Esophagus squamous epithelium (tissue), 5 donors: ENCODE measurements around the gene YIF1A. TPM values are rescaled to one million over a fixed set of nuclear protein-coding genes. Genes with fewer than 3 reads are reported as not detected.

Experiments used
- DNase-seq: peaks from one replicate; lab custom pipeline; 2025; lab: John Stamatoyannopoulos, UW
- H3K27ac ChIP-seq, 4 donors: fragments of 200-600 bp; sonication (generic); one replicate each; pipeline ENCODE4 v1.5.1; 2016 to 2019; ENCODE audit warnings: mild to moderate bottlenecking in 1 of 4
- H3K27me3 ChIP-seq, 4 donors: fragments of 200-600 bp; sonication (generic); 1 replicate in 3 of 4; 2 replicates in 1 of 4; pipeline versions ENCODE4 v1.5.1 to v1.6.0; 2017 to 2021; ENCODE audit warnings: antibody characterized with exemption in 1 of 4
- H3K36me3 ChIP-seq, 3 donors: fragments of 200-600 bp; sonication (generic); one replicate each; pipeline ENCODE4 v1.5.1; 2016 to 2019
- H3K4me1 ChIP-seq, 3 donors: fragments of 200-600 bp; sonication (generic); one replicate each; pipeline ENCODE4 v1.5.1; 2017 to 2019
- H3K4me3 ChIP-seq, 4 donors: fragments of 200-600 bp; sonication (generic); 1 replicate in 3 of 4; 2 replicates in 1 of 4; pipeline ENCODE4 v1.5.1; 2016 to 2019; ENCODE audit warnings: mild to moderate bottlenecking in 2 of 4, moderate library complexity in 1 of 4
- H3K9me3 ChIP-seq, 3 donors: fragments of 200-600 bp; sonication (generic); one replicate each; pipeline ENCODE4 v1.5.1; 2016 to 2019
- CTCF ChIP-seq, 6 experiments: fragments of 450-650 bp in 4 of 6; fragments of 200-600 bp in 2 of 6; sonication (generic) in 2 of 6; IDR thresholded peaks; one replicate each; pipeline ENCODE4 v1.5.1; 2016 to 2019; ENCODE audit warnings: antibody characterized with exemption in 6 of 6, mild to moderate bottlenecking in 4 of 6, moderate library complexity in 4 of 6
- POLR2A ChIP-seq, 4 donors: fragments of 450-650 bp; IDR thresholded peaks; one replicate each; pipeline ENCODE4 v1.6.1; 2017; ENCODE audit warnings: antibody characterized with exemption in 4 of 4, mild to moderate bottlenecking in 4 of 4, moderate library complexity in 3 of 4
- whole genome bisulfite sequencing, 2 donors: methylation state at CpG; one replicate each; pipeline ENCODE4 v1.1.5; 2018; 5-methylcytosine and 5-hydroxymethylcytosine counted together
- intact Hi-C: fragments of 100-400 bp; cut with DNase I; formaldehyde crosslinking; loops from one replicate; pipeline ENCODE4 v1.15.0; 2022
- total RNA-seq, 4 donors: library from RNA; depleted of rRNA; stranded (reverse); fragments of >200 nt; gene quantifications; one replicate each; pipeline ENCODE4 v1.1.0, GENCODE V29; 2016
- donor health status: DM: yes; HTN: yes; CAD: no.

The YIF1A gene
- total RNA-seq, 4 donors from 2014 or later: 51.9 to 71.9 (median 63.8) TPM

DNA sequence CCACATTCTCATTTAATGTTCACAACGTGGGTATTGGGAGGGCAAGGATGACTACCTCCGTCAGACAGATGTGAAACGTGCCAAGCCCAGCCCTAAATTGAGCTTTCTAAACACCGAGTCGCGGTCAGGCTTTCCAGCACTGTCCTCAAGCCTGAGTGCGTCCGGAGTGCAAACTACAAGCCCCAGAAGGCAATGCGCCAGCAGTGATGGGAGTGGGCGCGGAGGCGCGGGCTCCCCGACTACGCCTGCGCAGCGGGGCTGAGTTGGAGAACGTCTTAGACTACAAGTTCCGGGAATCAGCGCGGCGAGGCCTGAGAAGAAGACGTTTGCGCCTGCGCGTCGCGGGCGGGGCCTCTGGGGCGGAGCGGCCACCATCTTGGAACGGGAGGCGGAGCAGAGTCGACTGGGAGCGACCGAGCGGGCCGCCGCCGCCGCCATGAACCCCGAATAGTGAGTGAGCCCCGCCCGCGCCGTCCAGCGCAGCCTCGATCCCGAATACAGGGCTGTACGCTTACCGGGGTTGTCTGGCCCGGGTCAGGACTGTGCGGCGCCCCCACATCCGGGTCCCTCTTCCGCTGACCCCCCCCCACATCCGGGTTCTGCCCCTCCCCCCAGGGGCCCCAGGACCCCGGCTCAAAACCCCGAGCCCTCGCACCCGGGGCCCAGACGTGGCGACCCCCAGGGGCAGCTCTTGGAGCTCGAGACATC lies 20.5 kb downstream of the YIF1A start, which contains the start of gene RAB1B:
Gene RAB1B, plus strand, starts transcription at position 396 of the 708 bp plus-strand sequence. Its CDS starts 41 bp downstream, at position 437.
- Histone ChIP-seq H3K27me3 (no peaks in the 10 kb centered on the region), H3K36me3 (peaks cover 11 to 63% (median 16%) of the 10 kb centered on the region in 3 donors), H3K9me3 (no peaks in the 10 kb centered on the region), H3K4me1 (peaks cover 9 to 70% (median 17%) of the 10 kb centered on the region in 3 donors), H3K27ac (peak within 1 kb of the TSS; percentile 89 to 99 (median 97)), H3K4me3 (peak within 1 kb of the TSS; percentile 84 to 97 (median 90))
- peak; percentile 95 for DNase-seq
- WGBS, 2 donors: 0 to 2% methylated on average over 3 to 11 of the region's 64 CpGs
- intact Hi-C loops: no loop called here
- TF ChIP-seq CTCF (IDR thresholded peaks at IDR 0.05) (peak in 2 of 6 experiments; percentile 2 to 27), POLR2A (IDR thresholded peaks at IDR 0.05) (peak in 3 of 4 donors; percentile 19 to 80 (median 67))

DNA sequence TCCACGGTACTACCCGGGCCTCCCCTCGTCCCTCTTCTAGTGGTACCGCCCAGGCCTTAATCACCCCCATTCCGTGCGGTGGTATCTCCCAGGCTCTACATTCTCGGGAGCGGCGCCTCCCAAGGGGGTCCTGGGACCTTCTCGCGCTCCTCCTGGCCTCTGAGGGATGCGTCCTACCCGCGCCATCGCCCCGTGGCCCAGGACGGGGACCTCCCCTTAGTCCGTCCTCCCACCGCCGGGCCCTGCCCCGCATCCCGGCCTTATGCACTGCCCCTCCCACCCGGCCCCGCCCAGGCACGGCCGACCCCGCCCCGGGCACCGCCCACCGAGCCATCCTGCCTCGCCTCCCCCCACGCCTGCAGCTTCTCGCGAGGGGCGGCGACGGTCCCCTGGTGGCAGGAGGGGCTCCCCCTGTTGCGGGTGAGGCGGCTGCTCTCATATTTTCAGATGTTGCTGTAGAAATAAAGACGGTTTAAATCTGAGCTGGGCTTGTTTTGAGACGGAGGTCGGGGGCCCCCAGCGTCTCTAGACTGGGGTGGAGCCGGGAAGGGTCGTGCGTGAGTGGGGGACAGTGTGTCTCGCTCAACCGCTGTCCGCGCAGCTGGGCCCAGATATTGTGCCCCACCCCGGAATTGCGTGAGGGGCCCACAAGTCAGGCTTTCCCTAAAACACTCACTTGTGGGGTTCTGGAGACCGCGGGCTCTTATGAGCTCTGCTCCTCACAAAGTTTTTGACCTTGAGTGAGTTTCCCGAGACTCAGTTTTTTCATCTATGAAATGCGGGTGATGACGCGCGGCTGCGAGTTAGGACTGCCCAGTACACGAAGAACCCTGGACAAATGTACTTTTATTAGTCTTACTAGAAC lies 21.3 kb downstream of the YIF1A start:
- Histone ChIP-seq H3K27ac (peak overlapping the region; percentile 89 to 99 (median 97)), H3K4me1 (peaks cover 9 to 64% (median 17%) of the 10 kb centered on the region in 3 donors), H3K27me3 (no peaks in the 10 kb centered on the region), H3K4me3 (peak overlapping the region; percentile 84 to 97 (median 90)), H3K36me3 (peaks cover 6 to 63% (median 10%) of the 10 kb centered on the region in 3 donors), H3K9me3 (no peaks in the 10 kb centered on the region)
- 0 to 1% methylated on average over 19 to 28 of the region's 61 CpGs for WGBS, 2 donors
- peak; percentile 48 for DNase-seq
- intact Hi-C loops: no loop called here
- TF ChIP-seq CTCF (IDR thresholded peaks at IDR 0.05): peak in 2 of 6 experiments; percentile 24 to 29
- TF ChIP-seq POLR2A (IDR thresholded peaks at IDR 0.05): peak in 2 of 4 donors; percentile 34 to 64

DNA sequence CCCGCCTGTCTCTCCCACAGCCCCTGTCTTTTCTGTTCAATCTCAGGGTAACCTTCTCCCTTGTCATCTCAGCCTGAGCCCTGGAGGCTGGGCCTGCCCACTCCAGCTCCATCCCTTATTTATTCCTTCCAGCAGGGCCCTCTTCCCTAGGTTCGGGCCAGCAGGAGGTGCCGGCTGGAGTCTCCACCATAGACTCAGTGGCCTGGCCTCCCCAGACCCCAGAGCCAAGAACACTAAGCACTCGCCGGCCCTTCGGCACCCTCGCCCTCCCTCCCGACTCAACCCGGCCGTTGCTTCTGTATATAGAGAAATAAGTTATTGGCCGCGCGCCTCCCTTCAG lies 21.9 kb downstream of the YIF1A start:
- Histone ChIP-seq H3K27ac (peak overlapping the region; percentile 89 to 99 (median 97)), H3K36me3 (peaks cover 6 to 63% (median 10%) of the 10 kb centered on the region in 3 donors), H3K27me3 (no peaks in the 10 kb centered on the region), H3K4me3 (peak overlapping the region; percentile 84 to 97 (median 90)), H3K4me1 (peaks cover 9 to 59% (median 17%) of the 10 kb centered on the region in 3 donors), H3K9me3 (no peaks in the 10 kb centered on the region)
- WGBS, 2 donors: 12 to 16% methylated on average over 11 to 12 of the region's 13 CpGs
- no peak for TF ChIP-seq POLR2A (IDR thresholded peaks at IDR 0.05)
- TF ChIP-seq CTCF (IDR thresholded peaks at IDR 0.05): no peak
- intact Hi-C loops: no loop called here
- DNase-seq: no peak

DNA sequence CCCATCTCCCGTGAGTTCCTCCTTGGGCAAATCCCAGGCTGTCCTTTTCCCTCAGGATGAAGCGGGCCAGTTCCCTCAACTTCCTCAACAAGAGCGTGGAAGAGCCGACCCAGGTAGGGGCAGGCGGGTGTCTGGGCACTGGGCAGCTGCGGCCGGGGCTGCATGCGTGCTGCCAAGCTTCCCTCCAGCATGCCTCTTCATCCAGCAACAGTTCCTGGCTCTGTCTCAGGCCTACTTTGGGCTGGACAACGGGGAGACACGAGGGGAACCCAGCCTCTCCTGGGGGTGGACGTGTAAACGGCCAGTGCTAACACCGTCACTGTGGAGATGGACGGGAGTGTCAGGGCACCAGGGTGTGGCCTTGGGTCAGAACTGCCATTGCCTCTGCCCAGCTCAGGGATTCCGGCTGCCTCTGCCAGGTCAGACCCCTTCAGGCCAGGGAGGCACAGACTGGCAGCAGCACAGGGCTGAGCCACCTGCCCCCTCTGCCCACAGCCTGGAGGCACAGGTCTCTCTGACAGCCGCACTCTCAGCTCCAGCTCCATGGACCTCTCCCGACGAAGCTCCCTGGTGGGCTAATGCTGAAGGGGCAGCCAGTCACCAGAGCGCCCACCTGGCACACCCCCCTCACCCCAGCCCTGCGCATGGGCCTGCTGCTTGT lies 22.4 kb downstream of the YIF1A start:
- H3K4me3 ChIP-seq: peak overlapping the region in 3 of 4 donors; percentile 84 to 97 (median 95)
- H3K27me3 ChIP-seq: no peaks in the 10 kb centered on the region
- intact Hi-C loops: no loop called here
- H3K4me1 ChIP-seq: peaks cover 9 to 54% (median 17%) of the 10 kb centered on the region in 3 donors
- WGBS, 2 donors: 81% methylated on average over 14 of the region's 20 CpGs; no CpG with 5 or more reads in 1 of the 2 donors
- H3K9me3 ChIP-seq: no peaks in the 10 kb centered on the region
- no peak for DNase-seq
- H3K27ac ChIP-seq: peak overlapping the region; percentile 89 to 99 (median 97)
- no peak for TF ChIP-seq POLR2A (IDR thresholded peaks at IDR 0.05)
- TF ChIP-seq CTCF (IDR thresholded peaks at IDR 0.05): no peak
- H3K36me3 ChIP-seq: peaks cover 6 to 63% (median 11%) of the 10 kb centered on the region in 3 donors
